GM21737 (cell line): ENCODE data around the gene UBL4A.

Experiments used
- ATAC-seq: cut with Tn5 transposase; IDR thresholded peaks from one replicate; pipeline ENCODE4 v1.9.1; 2021; ENCODE audit warnings: mild to moderate bottlenecking, moderate library complexity; ENCODE audit not compliant: unreplicated experiment

Gene UBL4A

DNA sequence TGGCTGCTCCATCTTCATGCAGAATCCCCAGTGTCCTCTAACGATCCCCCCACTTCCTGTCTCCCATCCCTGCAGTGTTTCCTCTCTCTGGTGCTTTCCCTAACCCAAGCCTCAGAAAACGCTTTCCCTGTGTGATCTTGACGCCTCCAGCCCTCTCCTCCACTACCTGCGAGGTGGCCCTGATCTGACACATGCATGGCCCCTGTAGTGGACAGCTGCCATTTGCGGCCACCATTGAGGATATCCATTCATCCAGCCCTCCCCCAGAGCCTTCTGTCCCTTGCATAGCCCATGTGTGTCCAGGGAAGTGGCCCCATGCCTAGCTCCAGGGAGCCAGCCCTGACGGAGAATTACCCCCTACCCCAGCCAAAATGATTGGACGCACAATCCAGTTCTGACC lies 3.1 kb downstream of the UBL4A start:
- ATAC-seq, result no peak

DNA sequence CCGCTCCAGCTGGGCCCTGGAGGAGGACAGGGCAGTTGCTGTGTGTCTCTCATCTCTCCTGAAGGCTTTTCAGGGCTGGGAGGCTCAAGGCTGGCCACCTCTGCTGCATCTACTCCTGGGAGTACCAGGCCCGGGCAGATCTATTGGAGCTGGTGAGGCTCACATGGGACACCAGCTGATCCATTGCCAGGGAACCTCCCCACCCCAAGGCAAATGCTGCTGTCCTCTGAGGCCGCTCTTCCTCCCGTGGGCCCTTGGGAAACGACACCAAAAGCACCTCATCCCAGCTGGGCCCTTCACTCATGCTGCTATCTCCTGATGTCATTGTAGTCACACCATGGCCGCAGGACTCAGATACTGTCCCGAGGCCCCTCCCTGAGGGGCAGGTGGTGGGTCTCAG lies 3.6 kb downstream of the UBL4A start:
- ATAC-seq, result no peak

DNA sequence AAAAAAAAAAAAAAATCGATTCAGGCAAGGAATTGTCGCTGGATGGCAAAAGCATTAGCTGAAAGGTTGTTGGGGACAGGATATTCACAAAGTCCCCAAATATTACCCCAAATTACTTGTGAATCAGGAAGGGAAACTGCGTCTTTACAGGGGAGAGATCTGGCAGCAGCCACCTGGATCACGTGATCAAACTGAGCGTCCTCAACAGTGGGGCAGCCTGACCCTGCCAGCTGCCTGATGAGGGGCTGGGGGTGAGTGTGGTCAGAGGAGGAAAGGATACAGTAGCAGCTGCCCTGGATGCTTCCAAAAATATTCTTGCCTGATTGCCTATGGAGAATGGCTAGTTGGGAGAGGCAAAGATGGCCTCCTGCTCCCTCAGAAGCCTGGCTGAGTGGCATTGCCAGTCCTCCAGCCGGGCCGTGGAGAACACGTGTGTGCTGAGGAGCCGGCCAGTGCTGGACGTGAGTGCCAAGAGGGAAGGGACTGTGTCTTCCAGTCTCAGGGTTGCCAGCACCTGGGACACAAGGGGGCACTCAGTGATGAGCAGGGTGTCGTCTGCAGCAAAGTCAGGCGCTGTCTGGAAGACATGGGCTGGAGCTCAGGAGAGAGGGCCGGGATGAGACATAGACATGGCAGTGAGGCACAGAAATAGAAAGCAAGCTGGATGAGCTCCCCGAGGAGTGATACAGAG lies 4.4 kb downstream of the UBL4A start:
- ATAC-seq, result no peak

DNA sequence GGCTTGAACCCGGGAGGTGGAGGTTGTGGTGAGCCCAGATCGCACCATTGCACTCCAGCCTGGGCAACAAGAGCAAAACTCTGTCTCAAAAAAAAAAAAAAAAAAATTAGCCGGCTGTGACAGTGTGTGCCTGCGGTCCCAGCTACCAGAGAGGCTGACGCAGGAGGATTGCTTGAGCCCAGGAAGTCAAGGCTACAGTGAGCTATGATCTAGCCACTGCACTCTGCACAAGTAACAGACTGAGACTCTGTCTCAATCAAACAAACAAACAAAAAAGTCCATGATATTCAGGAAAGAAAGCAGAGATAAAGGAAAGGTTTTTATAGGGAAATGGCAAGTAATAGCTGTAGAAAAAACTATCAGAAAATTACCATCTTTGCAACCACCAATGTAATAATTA lies 5.2 kb downstream of the UBL4A start:
- ATAC-seq, result no peak

DNA sequence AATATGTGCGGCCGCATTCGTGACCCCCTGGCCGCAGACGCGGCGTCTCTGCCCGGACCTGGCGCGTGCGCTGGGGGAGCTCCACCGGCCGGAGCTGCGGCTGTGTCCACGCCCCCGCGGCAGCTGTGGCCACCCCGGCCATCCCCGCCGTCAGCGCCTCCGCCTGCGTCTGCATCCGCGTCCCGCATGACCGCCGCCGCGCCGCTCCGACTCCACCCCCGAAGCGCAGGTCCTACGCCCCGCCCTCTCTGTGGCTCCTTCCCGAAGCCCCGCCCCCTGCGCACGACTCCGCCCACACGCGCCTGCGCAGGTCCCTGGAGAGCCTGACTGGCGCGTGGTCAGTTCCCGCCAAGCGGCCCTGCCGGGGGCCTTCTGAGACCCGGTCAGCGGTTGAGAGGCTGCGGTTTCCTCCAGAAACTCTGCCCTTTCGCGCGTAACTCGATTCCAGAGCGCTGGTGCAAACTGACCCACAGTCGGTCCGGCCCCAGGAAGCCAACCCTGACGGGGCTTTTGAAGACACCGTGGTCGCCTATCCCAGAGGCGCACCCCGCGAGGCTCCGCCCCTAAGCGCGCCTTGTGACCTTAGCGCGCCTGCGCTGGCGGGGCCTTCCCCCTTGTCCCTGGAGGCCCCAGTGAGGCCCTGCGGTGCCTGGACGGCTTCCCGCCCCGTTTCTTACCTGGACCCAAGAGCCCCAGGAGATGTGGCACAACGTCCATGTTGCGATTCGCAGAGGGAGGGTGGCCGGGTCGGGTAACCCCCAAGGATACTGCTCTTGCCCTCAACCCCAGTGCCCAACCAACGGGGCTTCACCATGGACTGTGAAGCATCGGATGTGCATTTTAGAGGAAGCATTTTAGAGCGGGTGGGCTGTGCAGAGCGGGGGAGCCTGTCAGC lies 7.4 kb downstream of the UBL4A start, which contains the start of gene LAGE3:
LAGE3 (minus strand) TSS at position 554 of the 895 bp plus-strand sequence; CDS start at position 188, 366 bp downstream.
- ATAC-seq, result peak; percentile 84

DNA sequence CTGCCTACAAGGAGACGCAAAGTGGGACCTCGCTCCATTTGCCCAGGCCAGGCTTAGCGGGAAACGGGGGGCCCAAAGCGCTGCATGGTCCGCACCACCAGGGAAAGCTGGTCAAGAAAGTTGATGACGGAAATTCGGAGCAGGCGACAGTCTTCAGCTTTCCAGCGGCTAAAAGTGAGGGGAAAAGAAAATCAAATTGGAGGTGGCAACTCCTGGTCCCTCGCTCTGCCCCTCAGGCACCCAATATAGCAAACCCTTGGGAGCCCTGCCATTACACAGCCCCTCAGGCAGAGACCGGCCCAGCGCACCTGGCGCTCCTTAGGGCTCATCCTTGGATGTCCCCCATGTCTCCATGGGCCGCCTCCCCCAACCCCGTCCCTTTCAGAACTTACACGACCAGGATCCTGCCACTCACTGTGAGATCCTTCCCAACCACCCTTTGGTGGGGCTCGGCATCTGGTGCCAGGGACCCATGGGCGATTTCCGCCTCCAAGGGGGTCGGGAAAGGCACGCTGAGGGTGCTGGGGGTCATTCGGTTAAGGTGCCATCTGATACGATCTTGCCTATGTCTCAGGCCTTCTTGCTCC lies 8.4 kb downstream of the UBL4A start:
- no peak for ATAC-seq

DNA sequence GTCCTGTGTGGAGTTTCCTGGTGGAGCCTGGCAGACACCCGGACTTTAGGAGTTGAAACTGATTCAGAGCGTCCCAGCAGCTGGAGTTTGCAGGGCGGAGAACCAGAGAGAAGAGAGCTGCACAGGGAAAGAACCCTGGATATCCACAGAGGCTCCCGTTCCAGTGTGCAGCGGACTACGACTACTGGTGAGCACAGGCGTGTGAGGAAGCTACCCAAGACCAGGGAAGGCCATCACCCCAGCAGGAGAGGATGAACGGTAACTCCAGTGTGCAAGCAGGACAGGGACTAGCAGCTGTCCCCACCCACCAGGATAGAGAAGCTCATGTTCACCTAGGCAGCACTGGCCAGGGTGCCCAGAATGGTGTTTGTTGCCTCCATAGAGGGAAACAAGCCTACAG lies 9.6 kb downstream of the UBL4A start:
- no peak for ATAC-seq

DNA sequence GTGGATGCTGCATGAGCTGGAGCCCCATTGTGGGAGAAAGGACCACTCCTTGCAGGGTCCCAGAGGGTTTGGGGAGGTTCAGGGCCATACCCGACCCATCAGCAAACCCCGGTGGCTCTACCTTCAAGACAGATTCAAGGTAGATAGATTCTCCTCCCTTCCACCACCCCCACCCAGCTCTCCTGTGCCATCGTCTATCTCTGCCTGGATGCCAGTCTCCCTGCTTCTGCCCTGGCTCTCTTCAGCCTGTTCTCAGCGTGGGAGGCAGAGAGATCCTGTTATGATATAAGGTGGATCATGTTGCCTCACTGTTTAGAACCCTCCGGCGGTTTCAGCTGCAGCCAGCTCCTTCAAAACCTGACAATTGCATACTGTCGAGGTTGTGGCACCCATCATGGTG lies 12.7 kb downstream of the UBL4A start:
- ATAC-seq, result no peak

DNA sequence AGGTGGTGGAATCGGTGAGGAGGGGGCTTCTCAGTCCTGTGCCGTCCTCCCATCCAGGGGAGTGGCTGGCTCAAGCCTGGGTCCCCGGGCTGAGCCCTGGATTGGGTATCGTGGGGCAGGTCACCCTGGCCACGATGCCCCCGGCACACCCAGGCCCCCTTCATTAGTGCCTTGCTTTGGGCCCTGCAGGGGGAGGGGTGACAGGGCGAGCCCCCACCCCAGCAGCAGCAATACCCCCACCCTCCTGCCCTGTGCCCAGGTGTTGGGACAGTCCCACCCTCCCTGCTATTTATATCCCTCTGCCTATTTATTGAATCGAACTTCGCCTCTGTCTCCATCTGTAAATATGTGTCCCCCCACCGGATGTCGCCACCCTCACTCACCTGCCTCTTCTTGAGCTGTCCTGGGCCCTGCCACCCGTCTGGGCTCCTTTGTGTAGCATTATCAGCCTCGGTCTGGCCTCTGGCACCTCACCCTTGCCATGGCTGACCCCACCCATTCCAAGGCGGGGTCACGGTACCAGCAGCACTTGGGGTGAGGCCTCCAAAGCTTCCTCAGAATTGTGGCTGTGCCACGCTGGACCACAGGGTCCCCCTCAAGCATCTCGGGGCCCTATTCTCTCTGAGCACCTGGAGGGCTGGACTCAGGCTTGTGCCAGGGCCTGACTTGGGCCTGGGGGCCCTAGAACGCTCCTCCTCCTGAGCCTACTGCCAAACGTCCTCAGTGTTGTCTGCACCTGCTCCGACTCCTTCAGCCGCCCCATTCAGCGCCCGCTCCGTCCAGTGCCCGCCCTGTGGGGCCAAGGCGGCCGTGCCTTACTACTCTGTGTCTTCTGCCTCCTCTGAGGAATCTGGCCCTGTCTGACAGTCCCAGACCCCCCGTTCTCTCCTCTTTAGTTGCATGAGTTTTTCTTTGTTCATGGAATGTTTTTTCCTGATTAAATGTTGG lies 13.5 kb downstream of the UBL4A start:
- no peak for ATAC-seq

DNA sequence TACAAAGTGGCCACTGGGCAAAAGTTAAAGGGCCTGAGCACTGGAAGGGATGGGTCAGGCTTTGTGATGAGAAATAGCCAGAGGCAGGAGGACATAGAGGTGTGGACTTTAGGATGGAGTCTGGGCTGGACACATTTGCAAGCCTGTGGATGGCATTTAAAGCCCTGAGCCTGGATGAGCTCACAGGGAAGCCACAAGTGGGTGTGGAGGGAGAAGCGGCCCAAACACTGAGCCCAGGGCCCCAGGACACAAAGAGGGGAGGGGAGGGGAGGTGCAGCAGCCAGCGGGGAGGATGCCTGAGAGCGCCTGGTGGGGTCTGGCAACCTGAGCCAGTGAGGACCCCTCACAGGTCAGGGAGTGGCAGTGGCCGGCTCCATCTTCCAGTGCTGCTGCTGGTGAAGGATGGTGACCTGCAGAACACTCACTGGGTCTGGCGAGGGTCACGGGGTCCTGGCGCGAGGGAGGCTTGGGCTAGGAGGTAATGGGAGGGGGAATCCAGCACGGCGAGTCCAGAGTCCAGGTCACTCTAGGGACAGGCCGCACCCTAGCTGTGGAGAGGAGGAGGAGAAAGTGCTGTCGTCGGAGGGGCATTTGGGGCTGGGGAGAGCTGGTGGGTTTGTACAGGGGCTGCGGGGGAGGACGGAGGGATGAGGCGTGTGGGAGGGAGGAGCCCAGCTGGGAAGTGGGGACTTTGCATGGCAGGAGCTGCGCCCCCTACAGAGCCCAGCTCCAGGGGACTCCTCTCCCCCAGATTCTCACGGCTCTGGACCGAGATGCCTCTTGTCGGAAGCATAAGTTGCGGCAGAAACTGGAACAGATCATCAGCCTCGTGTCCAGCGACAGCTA lies 14.4 kb downstream of the UBL4A start:
- ATAC-seq, result no peak

DNA sequence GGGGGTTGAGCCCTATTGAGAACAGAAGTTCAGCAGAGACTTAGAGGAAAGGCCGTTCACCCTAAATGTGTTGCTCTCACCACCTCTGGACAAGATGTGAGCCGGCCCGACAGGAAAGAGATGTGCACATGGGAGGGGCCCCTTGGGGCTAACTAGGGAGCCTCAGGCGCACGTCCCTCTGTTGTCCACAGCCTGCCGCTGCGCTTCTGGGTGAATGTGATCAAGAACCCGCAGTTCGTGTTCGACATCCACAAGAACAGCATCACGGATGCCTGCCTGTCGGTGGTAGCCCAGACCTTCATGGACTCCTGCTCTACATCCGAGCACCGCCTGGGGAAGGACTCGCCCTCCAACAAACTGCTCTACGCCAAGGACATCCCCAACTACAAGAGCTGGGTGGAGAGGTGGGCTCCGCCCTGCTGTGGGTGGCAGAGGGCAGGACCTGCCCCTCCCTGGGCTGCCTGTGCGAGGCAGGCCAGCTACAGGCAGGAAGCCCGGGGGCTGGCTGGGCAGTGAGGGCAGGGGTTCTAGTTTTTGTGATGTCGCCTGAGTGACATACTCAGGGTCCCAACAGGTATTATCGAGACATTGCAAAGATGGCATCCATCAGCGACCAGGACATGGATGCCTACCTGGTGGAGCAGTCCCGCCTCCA lies 15.4 kb downstream of the UBL4A start:
- no peak for ATAC-seq

DNA sequence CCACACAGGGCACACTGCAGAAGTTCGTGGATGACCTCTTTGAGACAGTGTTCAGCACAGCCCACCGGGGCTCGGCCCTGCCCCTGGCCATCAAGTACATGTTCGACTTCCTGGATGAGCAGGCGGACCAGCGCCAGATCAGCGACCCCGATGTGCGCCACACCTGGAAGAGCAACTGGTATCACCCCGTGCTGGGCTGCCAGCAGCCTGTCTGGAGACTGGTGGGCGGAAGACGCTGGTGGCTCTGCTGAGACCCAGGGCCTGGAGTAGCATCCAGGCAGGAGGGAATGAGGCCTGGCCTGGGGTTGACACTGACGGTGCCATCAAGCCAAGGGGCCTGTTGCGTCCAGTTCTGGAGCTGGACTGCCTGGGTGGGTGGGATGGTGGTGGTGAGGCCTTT lies 16.0 kb downstream of the UBL4A start:
- no peak for ATAC-seq

DNA sequence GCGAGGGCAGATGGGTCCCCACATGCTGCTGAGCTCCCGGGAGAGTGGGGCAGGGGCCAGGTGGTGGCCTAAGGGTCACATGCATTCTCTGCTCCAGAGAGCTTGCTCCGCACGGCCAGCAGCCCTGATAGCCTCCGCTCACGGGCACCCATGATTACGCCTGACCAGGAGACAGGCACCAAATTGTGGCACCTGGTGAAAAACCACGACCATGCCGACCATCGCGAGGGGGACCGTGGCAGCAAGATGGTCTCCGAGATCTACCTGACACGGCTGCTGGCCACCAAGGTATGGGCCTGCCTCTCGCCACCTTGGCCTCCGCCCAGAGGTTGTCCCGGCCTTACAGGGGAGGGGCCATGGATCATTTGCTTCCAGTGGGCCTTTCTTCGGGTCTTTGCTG lies 16.5 kb downstream of the UBL4A start:
- no peak for ATAC-seq

DNA sequence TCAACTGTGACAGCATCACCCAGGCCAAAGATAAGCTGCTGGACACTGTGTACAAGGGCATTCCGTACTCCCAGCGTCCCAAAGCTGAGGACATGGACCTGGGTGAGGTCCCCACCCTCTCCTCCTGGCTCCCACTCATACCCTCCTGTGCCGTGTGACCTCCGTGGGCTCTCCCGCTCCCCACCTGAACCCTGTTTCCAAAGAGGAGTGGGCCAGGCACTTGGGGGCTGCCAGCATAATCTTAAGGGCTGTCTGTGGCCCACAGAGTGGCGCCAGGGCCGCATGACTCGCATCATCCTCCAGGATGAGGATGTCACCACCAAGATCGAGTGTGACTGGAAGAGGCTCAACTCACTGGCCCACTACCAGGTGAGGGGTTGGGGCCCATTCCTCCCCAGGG lies 17.3 kb downstream of the UBL4A start:
- ATAC-seq, result no peak

DNA sequence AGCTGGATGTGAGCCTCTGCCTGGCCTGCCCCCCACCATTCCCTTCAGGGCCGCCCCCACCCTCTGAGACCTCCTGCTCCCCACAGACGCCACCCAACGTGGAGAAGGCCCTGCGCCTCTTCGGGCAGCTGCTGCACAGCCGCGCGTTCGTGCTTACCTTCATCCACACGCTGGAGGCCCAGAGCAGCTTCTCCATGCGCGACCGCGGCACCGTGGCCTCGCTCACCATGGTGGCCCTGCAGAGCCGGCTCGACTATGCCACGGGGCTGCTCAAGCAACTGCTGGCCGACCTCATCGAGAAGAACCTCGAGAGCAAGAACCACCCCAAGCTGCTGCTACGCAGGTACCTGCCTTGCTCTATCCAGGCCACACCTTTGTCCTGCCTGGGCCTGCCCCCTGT lies 18.2 kb downstream of the UBL4A start:
- no peak for ATAC-seq

DNA sequence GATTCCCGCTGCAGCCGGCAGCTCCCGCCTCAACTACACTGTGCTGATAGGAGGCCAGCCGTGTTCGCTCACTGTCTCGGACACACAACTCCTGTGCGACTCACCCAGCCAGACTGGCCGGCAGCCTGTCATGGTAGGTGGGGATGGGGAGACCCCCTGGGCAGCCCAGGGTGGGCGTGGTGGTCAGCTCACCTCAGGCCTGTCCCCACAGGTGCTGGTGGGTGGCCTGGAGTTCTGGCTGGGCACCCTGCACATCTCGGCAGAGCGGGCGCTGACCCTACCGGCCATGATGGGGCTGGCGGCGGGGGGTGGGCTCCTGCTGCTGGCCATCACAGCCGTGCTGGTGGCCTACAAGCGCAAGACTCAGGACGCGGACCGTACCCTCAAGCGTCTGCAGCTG lies 18.9 kb downstream of the UBL4A start:
- no peak for ATAC-seq

DNA sequence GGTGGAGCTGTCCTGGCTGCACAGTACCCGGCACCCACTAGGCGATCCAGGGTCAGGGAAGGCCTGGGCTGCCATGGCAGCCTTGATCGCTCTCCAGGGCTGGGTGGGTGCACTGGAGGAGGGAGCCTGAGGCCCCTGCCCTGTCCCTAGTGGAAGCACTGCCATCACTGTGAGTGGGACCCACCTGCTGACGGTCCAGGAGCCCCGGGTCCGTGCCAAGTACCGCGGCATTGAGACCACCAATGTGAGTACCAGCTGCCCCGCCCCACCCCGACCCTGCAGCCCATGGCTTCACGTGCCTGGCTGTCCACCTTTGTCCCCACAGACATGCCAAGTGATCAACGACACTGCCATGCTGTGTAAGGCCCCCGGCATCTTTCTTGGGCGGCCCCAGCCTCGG lies 19.5 kb downstream of the UBL4A start:
- no peak for ATAC-seq

DNA sequence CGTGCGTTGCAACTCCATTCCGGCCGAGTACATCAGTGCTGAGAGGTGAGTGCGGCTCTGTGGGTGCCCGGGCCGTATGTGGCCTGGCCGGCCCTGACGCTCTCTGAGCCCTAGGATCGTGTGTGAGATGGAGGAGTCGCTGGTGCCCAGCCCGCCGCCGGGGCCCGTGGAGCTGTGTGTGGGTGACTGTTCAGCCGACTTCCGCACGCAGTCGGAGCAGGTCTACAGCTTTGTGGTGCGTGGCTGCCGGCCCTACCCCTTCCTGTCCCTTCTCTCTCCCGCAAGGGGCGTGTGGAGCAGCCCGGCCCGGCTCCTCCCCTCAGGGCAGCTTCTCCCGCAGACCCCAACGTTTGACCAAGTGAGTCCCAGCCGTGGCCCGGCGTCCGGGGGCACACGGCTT lies 20.4 kb downstream of the UBL4A start:
- ATAC-seq, result no peak

DNA sequence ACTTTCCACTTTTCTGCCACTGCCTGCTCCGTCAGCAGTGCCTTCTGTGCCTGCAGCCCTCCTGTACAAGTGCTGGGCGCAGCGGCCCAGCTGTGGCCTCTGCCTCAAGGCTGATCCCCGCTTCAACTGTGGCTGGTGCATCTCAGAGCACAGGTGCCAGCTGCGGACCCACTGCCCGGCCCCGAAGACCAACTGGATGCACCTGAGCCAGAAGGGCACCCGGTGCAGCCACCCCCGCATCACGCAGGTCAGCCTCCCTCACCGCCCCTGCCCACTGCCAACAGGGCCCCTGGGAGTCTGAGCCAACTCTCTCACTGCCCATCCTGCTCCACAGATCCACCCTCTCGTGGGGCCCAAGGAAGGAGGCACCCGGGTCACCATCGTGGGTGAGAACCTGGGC lies 20.8 kb downstream of the UBL4A start:
- no peak for ATAC-seq
